IPS-18c (cell line): ENCODE data around the gene STRIP2.
"Not testable (repeated sequence)": the region's sequence is repeated elsewhere in the genome, so short reads cannot be mapped to it uniquely, and the experiment has no call there.

Source experiments
- H3K4me3 ChIP-seq: 2 replicates; pipeline ENCODE4 v1.7.0; 2013; ENCODE audit warnings: low read depth, mild to moderate bottlenecking, low read length, moderate library complexity; ENCODE audit not compliant: insufficient read depth
- H3K9me3 ChIP-seq: one replicate; pipeline ENCODE4 v1.6.1; 2013; ENCODE audit warnings: mild to moderate bottlenecking, low read length, moderate library complexity; ENCODE audit not compliant: control insufficient read depth, insufficient read depth

Gene STRIP2

GRCh38 chr7:129410238-129410637 lies 24.0 kb upstream of the STRIP2 start:
- H3K9me3 ChIP-seq, H3K4me3 ChIP-seq: not testable (repeated sequence)

GRCh38 chr7:129412501-129412900 lies 21.7 kb upstream of the STRIP2 start:
- Histone ChIP-seq H3K4me3 (no peak overlapping the region), H3K9me3 (no peaks in the 10 kb centered on the region)

- no peaks in the 10 kb centered on the region for H3K9me3 ChIP-seq
- H3K4me3 ChIP-seq, result no peak overlapping the region
Measured at GRCh38 chr7:129417073-129417472, 17.2 kb upstream of the STRIP2 start.

GRCh38 chr7:129421717-129422250 lies 12.4 kb upstream of the STRIP2 start:
- no peaks in the 10 kb centered on the region for H3K9me3 ChIP-seq

GRCh38 chr7:129422727-129423126 lies 11.5 kb upstream of the STRIP2 start:
- Histone ChIP-seq H3K9me3 (no peaks in the 10 kb centered on the region), H3K4me3 (no peak overlapping the region)

More at GRCh38 chr7:129421717-129422250, 12.4 kb upstream of the STRIP2 start:
- H3K4me3 ChIP-seq, result no peak overlapping the region

- Histone ChIP-seq H3K9me3 (no peaks in the 10 kb centered on the region), H3K4me3 (no peak overlapping the region)
Measured at GRCh38 chr7:129423700-129424410, 10.4 kb upstream of the STRIP2 start.

- Histone ChIP-seq H3K4me3 (no peak overlapping the region), H3K9me3 (no peaks in the 10 kb centered on the region)
Measured at GRCh38 chr7:129426482-129426881, 7.8 kb upstream of the STRIP2 start.

GRCh38 chr7:129427526-129428045 lies 6.6 kb upstream of the STRIP2 start:
- Histone ChIP-seq H3K9me3 (no peaks in the 10 kb centered on the region), H3K4me3 (no peak overlapping the region)

GRCh38 chr7:129431911-129432643 lies 2.2 kb upstream of the STRIP2 start:
- Histone ChIP-seq H3K9me3 (no peaks in the 10 kb centered on the region), H3K4me3 (no peak overlapping the region)

- Histone ChIP-seq H3K9me3 (no peaks in the 10 kb centered on the region), H3K4me3 (peak overlapping the region; percentile 80)
Measured at GRCh38 chr7:129434675-129435318, 565 bp downstream of the STRIP2 start.

- peak overlapping the region; percentile 80 for H3K4me3 ChIP-seq
- H3K9me3 ChIP-seq, result peaks cover under 1% of the 10 kb centered on the region
Measured at GRCh38 chr7:129435414-129435829, 1.2 kb downstream of the STRIP2 start.

- H3K9me3 ChIP-seq, result peaks cover 2% of the 10 kb centered on the region
- H3K4me3 ChIP-seq, result no peak overlapping the region
Measured at GRCh38 chr7:129436335-129436923, 2.2 kb downstream of the STRIP2 start.

GRCh38 chr7:129437190-129437589 lies 3.0 kb downstream of the STRIP2 start:
- Histone ChIP-seq H3K4me3 (no peak overlapping the region), H3K9me3 (peaks cover 2% of the 10 kb centered on the region)

GRCh38 chr7:129438281-129438838 lies 4.1 kb downstream of the STRIP2 start:
- peaks cover 2% of the 10 kb centered on the region for H3K9me3 ChIP-seq
- no peak overlapping the region for H3K4me3 ChIP-seq

- Histone ChIP-seq H3K9me3 (peaks cover 2% of the 10 kb centered on the region), H3K4me3 (no peak overlapping the region)
Measured at GRCh38 chr7:129438839-129439651, 4.8 kb downstream of the STRIP2 start.

GRCh38 chr7:129439963-129440625 lies 5.9 kb downstream of the STRIP2 start:
- Histone ChIP-seq H3K4me3 (no peak overlapping the region), H3K9me3 (peaks cover 2% of the 10 kb centered on the region)
